Stromal cell of bone marrow (primary cell): ENCODE results near the gene NOS1AP.

Experiments
- DNase-seq: peaks from one replicate; pipeline ENCODE4 v3.0.0-alpha.2; 2012; ENCODE audit warnings: low read depth

The NOS1AP gene

DNA sequence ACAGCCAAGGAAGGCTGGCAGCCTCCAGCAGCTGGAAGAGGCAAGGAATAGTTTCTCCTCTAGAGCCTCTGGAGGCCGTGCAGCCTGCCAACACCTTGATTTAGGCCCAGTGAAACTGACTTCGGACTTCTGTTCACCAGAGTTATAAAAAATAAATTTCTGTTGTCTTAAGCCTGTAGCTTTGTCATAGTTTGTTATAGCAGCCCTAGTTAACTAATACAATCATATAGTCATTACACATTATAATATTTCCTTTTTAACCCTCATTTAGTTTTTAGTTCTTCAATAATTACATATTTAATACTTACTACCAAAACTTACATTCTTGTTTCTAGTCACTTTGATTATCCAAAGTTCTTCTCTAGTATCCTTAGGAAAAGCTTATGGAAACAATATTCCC is 20.3 kb downstream of the NOS1AP start:
- no peak for DNase-seq

GRCh38 chr1:162090378-162090777 is 20.9 kb downstream of the NOS1AP start:
- no peak for DNase-seq

- DNase-seq = no peak
Observed at GRCh38 chr1:162091681-162092524, 22.4 kb downstream of the NOS1AP start.

GRCh38 chr1:162093095-162093494 is 23.6 kb downstream of the NOS1AP start:
- DNase-seq = no peak

GRCh38 chr1:162094271-162094670 is 24.8 kb downstream of the NOS1AP start:
- DNase-seq = no peak

- DNase-seq = no peak
Observed at GRCh38 chr1:162094723-162095122, 25.2 kb downstream of the NOS1AP start.

GRCh38 chr1:162107911-162108310 is 38.4 kb downstream of the NOS1AP start:
- DNase-seq = no peak

DNA sequence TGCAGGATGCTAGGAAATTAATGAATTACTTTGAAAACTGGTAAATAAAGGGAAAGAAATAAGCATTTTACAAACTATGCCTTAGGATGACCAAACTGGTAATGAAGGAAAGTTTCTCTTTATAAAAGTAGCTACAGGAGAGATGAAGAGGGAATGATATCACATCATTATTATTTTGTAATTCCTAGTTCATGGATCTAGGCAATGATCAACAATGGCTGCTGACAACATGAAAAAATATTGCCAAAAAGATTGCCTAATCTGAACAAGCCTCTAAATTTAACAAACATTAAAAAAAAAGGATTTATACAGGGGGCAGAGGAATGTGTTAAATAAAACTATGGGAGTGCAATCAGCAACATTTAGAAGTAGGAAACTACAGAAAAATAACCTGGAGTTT is 38.9 kb downstream of the NOS1AP start:
- no peak for DNase-seq

- DNase-seq = no peak
Observed at GRCh38 chr1:162110910-162111309, 41.4 kb downstream of the NOS1AP start.

DNA sequence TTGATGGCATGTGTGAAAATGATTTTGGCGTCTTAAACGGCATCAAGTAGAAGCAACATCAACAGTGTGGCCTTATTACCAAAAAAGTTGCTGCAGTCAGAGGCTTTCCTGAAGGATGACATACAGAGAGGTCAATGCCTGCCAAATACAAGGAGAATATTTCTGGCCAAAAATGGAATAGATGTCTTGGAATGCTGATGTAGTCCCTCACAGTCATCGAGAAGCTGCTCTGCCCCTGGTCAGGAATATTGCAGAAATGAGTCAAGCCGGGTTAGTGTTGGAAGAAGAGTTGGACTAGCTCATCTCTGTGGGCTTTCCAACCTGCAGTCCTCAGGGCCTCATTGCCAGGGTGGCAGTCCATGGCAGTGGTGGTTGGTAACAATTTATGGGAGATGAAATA is 42.1 kb downstream of the NOS1AP start:
- no peak for DNase-seq

DNA sequence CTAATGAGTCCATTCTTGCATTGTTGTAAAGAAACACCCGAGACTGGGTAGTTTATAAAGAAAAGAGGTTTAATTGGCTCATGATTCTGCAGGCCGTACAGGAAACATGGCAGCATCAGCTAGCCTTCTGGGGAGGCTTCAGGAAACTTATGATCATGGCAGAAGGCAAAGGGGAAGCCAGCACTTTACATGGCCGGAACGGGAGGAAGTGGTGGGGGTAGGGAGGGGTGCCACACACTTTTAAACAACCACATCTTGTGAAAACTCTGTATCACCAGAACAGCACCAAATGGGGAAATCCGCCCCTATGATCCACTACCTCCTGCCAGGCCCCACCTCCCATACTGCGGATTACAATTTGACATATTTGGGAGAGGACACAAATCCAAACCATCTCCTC is 43.9 kb downstream of the NOS1AP start:
- DNase-seq = no peak

- DNase-seq = no peak
Observed at GRCh38 chr1:162117039-162117774, 47.7 kb downstream of the NOS1AP start.

DNA sequence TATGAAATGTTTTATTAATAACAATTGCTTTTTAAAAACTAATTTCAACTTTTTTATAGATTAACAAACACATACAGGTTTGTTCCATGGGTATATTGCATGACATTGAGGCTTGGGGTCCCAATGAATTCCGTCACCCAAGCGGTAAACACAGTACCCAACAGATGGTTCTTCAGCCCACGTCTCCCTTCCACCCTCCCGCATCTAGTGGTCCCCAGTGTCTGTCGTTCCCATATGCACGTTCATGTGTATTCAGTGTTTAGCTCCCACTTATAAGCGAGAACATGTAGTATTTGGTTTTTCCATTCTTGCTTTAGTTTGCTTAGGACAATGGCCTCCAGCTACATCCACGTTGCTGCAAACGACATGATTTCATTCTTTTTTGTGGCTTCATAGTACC is 48.6 kb downstream of the NOS1AP start:
- DNase-seq = no peak

DNA sequence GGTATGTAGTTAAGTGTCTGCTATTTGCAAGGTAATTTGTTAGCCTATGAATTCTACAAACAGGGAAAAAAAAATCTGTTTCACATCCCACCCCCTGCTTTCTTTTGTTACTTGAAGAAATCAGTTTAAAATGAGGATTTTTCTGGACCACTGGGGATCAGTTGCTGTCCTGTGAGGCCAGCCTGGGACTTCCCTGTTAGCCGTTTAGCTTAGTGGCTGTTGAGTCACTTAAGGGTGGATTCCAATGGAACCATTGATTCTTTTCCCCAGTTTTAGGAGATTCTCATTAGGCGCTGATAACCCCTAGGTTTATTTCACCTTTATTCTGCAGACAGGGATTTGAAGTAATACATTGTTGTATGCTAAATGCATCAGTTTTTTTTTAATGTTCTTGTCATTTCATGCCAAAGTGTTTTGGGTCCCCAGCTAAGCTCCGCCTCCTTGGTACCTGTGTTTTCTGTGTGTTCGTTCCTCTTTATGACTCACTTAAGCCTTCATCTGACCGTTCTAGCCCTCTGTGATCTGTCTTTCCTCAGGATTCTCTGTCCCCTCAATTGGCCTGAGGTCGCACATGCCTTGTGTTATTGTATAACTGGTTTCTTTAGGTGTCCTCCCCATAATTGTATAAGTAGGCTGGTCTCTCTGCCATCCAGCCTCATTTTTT is 59.3 kb downstream of the NOS1AP start:
- no peak for DNase-seq

DNA sequence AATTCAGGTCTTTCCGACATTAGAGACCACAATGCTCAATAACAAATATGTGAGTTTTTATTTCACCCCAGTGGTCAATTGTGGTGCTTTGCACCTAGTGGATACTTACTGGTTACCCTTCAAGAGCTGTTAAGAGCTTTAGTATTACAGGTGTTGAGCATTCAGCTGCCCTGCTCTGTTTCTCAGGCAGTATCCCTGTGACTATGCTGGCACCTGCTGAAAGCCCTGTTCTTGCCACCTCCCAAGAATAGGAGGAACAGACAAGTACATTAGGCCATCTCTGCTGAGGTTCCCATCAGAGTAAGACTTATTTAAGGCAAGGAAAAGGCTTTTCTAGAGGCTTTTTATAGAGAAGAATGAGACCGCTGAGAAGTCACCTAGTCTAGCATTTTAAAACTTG is 60.8 kb downstream of the NOS1AP start:
- DNase-seq = no peak

DNA sequence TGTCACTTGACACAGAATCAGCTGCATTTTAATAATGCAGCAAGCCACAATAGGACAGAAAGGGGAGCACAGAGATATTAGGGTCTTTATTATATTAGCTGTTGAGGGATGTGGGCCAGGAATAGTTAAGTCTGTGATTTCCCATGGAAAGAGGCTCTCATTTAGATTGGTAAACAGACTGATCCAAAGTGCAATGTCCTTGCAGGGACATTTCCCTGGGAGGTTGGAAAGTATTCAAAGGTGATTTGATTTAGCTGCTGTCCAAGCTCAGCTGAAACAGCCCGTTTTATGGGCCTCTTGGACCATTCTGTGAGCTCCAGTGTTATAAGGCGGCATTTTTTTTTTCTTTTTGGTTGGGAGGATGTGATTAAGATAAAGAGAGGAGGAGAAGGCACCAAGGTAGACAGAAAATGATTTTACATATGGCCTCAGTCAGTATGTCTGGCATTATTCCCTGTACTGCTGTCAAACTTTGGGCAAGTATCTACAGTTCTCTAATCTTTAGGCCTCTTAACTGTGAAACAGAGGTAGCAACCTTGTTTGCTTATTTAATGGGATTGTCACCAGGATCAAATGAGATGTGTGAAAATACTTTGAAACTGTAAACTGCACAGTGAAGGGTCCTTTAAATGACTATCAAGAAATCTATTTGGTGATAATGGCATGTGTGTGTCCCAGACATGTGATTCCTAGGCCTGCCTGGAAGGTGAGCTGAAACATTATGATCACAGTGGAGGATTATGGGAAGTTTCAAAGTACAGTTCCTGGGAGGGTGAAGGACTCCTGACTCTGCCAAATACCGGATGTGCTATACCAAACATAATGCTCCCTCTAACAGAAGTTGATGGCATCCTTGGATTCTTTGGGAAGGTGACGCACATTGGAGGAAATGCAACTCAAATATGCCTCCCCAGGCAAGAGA is 62.2 kb downstream of the NOS1AP start:
- no peak for DNase-seq

- no peak for DNase-seq
Observed at GRCh38 chr1:162133566-162133965, 64.1 kb downstream of the NOS1AP start.

DNA sequence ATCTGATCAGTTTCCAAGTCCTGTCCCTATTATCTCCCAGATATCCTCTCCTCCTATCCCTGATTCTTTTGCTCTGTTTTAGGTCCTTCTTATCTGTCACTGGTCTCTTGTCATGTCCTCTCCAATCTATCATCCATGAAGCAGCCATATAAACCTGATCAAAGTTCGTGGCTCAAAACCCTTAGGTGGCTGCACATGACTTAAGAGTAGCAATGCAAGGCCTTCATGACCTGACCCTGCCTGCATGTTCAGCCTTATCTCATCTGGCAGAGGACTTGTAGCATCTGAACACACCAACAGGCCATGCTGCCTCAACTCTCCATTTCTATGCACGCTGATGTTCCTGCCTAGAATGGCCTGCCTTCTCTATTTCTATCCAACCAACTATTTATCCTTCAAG is 65.2 kb downstream of the NOS1AP start:
- DNase-seq = no peak

GRCh38 chr1:162135271-162135775 is 65.8 kb downstream of the NOS1AP start:
- DNase-seq = no peak

GRCh38 chr1:162136760-162137159 is 67.3 kb downstream of the NOS1AP start:
- DNase-seq = peak; percentile 21

DNA sequence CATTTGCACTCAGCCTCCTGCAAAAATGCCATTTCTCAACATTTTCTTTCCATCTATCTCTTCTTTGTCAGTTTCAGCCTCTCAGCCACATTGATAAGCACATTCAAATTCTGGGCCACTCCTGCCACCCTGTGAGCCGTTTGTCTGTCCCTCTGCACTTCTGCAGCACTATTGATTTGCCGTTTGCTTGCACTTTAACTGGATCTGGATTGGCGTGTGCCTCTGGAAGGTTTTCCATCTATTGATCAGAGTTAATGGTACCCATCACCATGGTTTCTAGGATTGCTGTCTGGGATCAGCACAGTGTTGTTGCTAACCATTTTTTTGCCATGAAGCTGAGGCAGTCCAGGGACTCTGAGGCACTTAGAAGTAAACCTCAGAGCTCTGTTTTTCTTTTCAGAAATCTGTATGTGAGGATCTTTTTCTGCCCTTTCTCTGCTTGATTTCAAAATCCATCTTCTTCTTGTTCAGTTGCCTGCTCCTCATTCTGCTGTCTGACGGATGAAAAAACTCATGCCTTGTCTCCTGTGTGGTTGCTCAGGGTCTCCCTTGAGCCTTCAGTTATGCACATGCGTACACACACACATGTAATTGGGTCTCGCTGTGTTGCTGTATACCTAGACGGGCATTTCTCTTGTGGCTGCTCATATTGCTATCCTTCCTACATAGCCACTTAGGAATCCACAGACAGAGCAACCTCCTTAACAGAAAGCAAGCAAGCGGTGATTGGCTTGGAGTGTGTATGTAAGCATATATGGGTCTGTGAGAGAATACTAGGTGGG is 67.9 kb downstream of the NOS1AP start:
- DNase-seq = no peak
